Measurements from ENCODE around the gene CLEC17A. TPM values are rescaled to one million over a fixed set of nuclear protein-coding genes. Genes with fewer than 3 reads are reported as not detected.
"Not testable (repeated sequence)": the region's sequence is repeated elsewhere in the genome, so short reads cannot be mapped to it uniquely, and the experiment has no call there.

The CLEC17A gene
- total and polyA plus RNA-seq, 2 experiments from 2014 or later, result not detected

- H3K4me1 ChIP-seq (ENCODE audit: low read depth); H3K27me3 ChIP-seq; H3K4me3 ChIP-seq; H3K36me3 ChIP-seq; H3K9me3 ChIP-seq (ENCODE audit: low read depth): not testable (repeated sequence)
- peak; percentile 59 to 82 for DNase-seq (ENCODE audit: low read depth in 1 of 2, low spot score in 1 of 2)
- H3K27ac ChIP-seq, result peak overlapping the region; percentile 51
- TF ChIP-seq, protein P1, sequence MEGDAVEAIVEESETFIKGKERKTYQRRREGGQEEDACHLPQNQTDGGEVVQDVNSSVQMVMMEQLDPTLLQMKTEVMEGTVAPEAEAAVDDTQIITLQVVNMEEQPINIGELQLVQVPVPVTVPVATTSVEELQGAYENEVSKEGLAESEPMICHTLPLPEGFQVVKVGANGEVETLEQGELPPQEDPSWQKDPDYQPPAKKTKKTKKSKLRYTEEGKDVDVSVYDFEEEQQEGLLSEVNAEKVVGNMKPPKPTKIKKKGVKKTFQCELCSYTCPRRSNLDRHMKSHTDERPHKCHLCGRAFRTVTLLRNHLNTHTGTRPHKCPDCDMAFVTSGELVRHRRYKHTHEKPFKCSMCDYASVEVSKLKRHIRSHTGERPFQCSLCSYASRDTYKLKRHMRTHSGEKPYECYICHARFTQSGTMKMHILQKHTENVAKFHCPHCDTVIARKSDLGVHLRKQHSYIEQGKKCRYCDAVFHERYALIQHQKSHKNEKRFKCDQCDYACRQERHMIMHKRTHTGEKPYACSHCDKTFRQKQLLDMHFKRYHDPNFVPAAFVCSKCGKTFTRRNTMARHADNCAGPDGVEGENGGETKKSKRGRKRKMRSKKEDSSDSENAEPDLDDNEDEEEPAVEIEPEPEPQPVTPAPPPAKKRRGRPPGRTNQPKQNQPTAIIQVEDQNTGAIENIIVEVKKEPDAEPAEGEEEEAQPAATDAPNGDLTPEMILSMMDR (IDR thresholded peaks at IDR 0.05; ENCODE audit: low read depth, low read length), result peak; percentile 31
Measured at GRCh38 chr19:14551134-14552005, 31.5 kb upstream of the CLEC17A start.

- not testable (repeated sequence) for H3K4me3 ChIP-seq
Measured at GRCh38 chr19:14552006-14552360, 30.9 kb upstream of the CLEC17A start.

GRCh38 chr19:14553042-14553938 is 29.6 kb upstream of the CLEC17A start:
- H3K4me1 ChIP-seq (ENCODE audit: low read depth), result peaks cover 7% of the 10 kb centered on the region
- H3K27ac ChIP-seq, result no peak overlapping the region
- DNase-seq (ENCODE audit: low read depth in 1 of 2, low spot score in 1 of 2), result no peak
- TF ChIP-seq, protein P1 (IDR thresholded peaks at IDR 0.05; ENCODE audit: low read depth, low read length), result no peak
- H3K27me3 ChIP-seq, result no peaks in the 10 kb centered on the region
- no peaks in the 10 kb centered on the region for H3K36me3 ChIP-seq
- no peaks in the 10 kb centered on the region for H3K9me3 ChIP-seq (ENCODE audit: low read depth)
- H3K4me3 ChIP-seq, result no peak overlapping the region

More at GRCh38 chr19:14552006-14552360, 30.9 kb upstream of the CLEC17A start:
- not testable (repeated sequence) for DNase-seq (ENCODE audit: low read depth in 1 of 2, low spot score in 1 of 2); H3K27me3 ChIP-seq; H3K4me1 ChIP-seq (ENCODE audit: low read depth); H3K36me3 ChIP-seq; H3K27ac ChIP-seq; H3K9me3 ChIP-seq (ENCODE audit: low read depth)

DNA sequence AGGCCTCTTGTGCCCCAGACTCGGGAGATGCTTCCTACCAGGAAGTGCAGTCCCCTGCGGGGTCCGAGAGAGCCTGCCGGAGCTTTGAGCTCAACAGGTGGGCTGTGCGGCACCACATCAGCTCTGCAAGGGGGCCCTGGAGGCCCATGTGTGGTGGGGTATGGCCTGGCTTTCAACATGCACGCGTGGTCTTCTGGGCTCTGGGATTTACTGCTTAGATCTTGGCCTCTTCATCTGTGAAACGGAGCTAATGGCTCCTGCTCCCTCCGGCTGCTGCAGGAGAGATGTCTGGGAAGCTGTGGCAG is 29.0 kb upstream of the CLEC17A start:
- TF ChIP-seq, protein P1 (IDR thresholded peaks at IDR 0.05; ENCODE audit: low read depth, low read length), result no peak
- no peak for DNase-seq (ENCODE audit: low read depth in 1 of 2, low spot score in 1 of 2)
- no peaks in the 10 kb centered on the region for H3K9me3 ChIP-seq (ENCODE audit: low read depth)
- peaks cover 7% of the 10 kb centered on the region for H3K4me1 ChIP-seq (ENCODE audit: low read depth)
- no peaks in the 10 kb centered on the region for H3K27me3 ChIP-seq
- no peak overlapping the region for H3K4me3 ChIP-seq
- H3K36me3 ChIP-seq, result no peaks in the 10 kb centered on the region
- H3K27ac ChIP-seq, result no peak overlapping the region

GRCh38 chr19:14554382-14554812 is 28.5 kb upstream of the CLEC17A start:
- H3K27ac ChIP-seq, result no peak overlapping the region
- no peak for DNase-seq (ENCODE audit: low read depth in 1 of 2, low spot score in 1 of 2)
- no peaks in the 10 kb centered on the region for H3K27me3 ChIP-seq
- no peaks in the 10 kb centered on the region for H3K36me3 ChIP-seq
- no peak overlapping the region for H3K4me3 ChIP-seq
- H3K4me1 ChIP-seq (ENCODE audit: low read depth), result peaks cover 7% of the 10 kb centered on the region
- no peaks in the 10 kb centered on the region for H3K9me3 ChIP-seq (ENCODE audit: low read depth)
- TF ChIP-seq, protein P1 (IDR thresholded peaks at IDR 0.05; ENCODE audit: low read depth, low read length), result no peak
